Superior temporal gyrus (tissue), 1 donor: ENCODE results near the gene C5orf47.
A peak's percentile ranks its signal among the peaks of the same experiment; 100 is the strongest.

ENCODE experiments used
- DNase-seq: peaks from one replicate; pipeline ENCODE4 v3.0.0-alpha.2; 2016; ENCODE audit errors: extremely low spot score

C5orf47 gene

DNA sequence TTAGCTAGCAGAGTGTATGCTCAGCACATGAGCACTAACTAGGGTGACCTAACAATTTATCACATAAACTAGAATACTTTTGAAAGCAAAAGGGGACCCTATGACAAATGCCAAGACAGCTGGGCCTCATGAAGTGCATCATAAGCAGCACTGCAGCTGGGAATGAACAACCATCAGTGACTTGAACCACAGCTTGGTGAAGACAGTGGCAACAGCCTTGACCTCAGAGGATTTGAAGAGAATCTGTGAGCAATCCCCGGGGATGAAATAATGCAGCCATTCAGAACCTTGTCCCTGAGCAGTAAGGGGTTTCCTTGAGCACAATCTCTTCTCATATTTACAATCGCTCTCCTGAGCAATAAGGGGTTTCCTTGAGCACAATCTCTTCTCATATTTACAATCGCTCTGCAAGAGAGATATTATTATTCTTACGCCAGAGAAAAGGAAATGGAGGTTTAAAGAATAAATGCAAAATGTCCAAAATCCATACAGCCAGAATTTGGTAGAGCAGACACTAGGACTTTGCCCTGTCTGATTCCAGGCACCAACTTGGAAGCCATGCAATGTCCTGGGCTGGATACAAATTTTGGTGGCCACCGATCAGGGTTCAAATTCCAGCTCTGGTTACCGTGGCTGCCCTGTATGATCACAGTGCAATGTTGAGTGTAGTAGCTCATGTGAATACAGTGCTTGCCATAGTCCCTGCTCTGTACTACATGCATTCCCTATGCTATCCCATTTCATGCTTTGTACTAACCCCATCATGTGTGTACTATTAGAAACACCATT lies 55.7 kb downstream of the C5orf47 start:
- DNase-seq: no peak

DNA sequence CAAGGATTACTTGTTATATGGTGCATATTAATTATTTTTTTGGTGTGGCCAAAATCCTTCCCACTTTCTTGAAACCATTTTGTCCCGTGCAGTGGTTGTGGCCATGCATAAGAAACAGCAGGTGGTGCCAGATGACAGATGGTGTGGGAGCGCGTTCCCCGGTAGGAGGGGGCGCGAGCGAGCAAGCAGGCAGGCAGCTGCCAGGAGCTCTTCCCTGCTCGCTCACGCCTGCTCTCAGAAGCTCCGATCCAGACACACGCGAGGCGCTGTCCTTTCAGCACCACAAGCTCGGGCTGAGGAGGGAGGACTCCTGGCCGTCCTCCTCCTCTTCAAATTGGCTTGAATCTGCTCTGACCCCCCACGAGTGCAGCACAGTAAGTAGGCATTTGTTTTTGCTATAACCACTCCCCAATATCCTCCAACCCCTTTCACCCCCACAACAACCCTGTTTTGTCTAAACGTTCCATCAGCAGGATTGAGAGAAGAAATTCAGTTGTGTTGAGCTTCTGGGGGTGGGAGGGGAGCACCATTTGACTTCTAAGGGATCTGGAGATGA lies 56.6 kb downstream of the C5orf47 start, which contains the start of gene NSG2:
NSG2 (plus strand) TSS at position 237 of the 556 bp plus-strand sequence. CDS start 1,050 bp downstream, outside the sequence.
- peak; percentile 94 for DNase-seq

GRCh38 chr5:174046558-174046957 lies 57.6 kb downstream of the C5orf47 start:
- DNase-seq: no peak

DNA sequence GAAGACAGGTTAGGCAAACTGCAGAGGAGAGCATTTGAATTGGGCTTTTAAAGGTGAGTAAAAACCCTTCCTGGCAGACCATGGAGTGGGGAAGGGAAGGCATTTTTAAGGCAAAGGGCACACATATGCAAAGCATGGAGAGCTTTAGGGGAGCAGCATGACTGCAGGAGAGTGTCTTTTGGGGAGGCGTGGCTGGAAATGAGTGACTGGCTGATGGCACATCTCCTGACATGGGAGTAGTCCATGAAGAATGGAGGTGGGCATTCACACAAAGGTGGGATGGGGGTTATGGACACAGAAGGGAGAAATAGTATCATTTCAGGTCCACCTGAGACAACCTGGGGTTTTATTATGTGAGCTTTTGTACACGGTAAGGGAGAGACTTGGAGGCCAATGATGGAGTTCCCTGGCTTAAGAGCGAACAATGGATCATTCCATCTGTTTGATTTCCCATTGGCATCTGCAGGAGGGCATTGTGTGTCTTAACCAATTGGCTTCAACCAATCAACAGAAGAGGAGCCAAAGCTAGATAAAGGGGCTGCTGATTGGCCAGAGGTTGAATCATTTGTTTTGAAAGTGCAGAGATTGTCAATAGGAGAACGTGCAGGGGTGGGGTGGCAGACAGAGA lies 58.6 kb downstream of the C5orf47 start:
- peak; percentile 27 for DNase-seq

DNA sequence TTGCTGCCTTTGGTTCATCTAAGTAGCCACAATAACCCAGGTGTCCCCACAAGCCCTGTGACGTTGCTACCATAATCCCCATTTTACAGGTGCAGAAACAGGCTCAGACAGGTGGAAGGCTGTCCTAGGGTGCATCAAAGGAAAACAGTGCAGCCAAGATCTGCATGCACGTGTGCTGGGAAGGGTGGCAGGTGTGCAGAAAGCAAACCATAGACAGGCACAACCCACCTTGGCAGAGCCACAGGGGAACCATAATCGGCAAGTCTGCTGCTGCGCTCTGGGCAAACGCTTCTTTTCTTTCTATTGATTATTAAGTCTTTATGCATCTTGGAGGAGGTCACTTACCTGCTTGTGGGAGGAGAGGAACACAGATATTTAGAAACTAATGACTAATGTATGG lies 63.7 kb downstream of the C5orf47 start:
- DNase-seq: no peak

DNA sequence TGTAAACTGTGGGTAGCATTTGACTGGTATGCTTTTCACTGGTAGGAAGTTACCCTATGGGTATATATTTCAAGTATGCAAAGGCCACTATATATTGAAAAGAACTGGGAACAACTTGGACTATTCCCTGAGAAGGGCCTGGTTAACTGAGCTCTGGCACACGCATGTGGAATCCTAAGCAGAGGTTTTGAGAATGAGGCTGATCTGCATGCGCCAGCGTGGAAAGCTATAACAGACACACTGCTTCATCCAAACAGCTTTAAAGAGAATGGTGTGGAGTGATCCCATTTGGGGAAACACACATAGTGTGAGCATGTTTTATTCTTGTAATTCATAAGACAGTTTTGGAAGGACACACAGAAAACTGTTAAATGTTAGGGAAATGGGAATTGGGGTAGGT lies 64.9 kb downstream of the C5orf47 start:
- peak; percentile 54 for DNase-seq
